AG10803 (cell line): ENCODE data around the gene SCO2.

Experiments used
- DNase-seq: peaks from one replicate; pipeline ENCODE4 v3.0.0; 2010; ENCODE audit warnings: low read depth
- H3K4me3 ChIP-seq: 2 replicates; pipeline ENCODE4 v1.5.1; 2011; ENCODE audit warnings: mild to moderate bottlenecking, low read length, control low read depth
- CTCF ChIP-seq: conservative IDR thresholded peaks from 2 replicates; pipeline ENCODE4 v1.5.1; 2011; ENCODE audit warnings: mild to moderate bottlenecking, low read length, control low read depth, inconsistent platforms

SCO2 gene

GRCh38 chr22:50489363-50490243 lies 35.8 kb downstream of the SCO2 start:
- no peak for TF ChIP-seq CTCF
- DNase-seq: no peak
- H3K4me3 ChIP-seq: no peak overlapping the region

GRCh38 chr22:50488886-50489285 lies 36.5 kb downstream of the SCO2 start:
- H3K4me3 ChIP-seq: no peak overlapping the region
- DNase-seq: no peak
- TF ChIP-seq CTCF: no peak

DNA sequence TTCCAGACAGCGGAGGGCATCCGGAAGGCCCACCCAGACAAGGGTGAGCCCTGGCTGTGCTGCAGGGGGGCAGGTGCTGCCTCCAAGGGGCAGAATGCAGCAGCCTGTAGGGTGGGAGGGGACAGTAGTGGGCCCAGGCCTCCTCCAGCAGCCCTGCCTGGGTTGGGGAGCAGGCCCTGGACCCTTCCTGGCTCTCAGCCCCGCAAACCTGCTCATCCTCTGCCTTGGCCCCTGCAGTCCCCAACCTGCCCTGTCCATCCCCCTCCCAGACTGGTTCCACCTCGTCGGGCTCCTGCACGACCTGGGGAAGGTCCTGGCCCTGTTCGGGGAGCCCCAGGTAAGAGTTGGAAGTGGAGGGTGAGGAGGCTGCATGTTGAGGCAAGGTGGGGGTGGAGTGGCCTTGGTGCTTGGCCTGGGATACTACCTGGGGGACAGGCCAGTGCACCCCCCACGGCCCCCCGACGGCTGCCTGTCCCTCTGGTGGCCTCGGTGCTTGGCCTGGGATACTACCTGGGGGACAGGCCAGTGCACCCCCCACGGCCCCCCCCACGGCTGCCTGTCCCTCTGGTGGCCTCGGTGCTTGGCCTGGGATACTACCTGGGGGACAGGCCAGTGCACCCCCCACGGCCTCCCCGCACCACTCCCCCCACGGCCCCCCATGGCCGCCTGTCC lies 37.3 kb downstream of the SCO2 start:
- no peak overlapping the region for H3K4me3 ChIP-seq
- TF ChIP-seq CTCF: no peak
- DNase-seq: no peak

- no peak for DNase-seq
- H3K4me3 ChIP-seq: no peak overlapping the region
- no peak for TF ChIP-seq CTCF
Measured at GRCh38 chr22:50487290-50488005, 38.0 kb downstream of the SCO2 start.

GRCh38 chr22:50486561-50487289 lies 38.7 kb downstream of the SCO2 start, which contains the start of gene MIOX:
Gene MIOX, plus strand, starts transcription at chr22:50486859. Its CDS starts 39 bp downstream, at chr22:50486898.
- no peak within 1 kb of the TSS for H3K4me3 ChIP-seq
- peak; percentile 13 for DNase-seq
- no peak for TF ChIP-seq CTCF

DNA sequence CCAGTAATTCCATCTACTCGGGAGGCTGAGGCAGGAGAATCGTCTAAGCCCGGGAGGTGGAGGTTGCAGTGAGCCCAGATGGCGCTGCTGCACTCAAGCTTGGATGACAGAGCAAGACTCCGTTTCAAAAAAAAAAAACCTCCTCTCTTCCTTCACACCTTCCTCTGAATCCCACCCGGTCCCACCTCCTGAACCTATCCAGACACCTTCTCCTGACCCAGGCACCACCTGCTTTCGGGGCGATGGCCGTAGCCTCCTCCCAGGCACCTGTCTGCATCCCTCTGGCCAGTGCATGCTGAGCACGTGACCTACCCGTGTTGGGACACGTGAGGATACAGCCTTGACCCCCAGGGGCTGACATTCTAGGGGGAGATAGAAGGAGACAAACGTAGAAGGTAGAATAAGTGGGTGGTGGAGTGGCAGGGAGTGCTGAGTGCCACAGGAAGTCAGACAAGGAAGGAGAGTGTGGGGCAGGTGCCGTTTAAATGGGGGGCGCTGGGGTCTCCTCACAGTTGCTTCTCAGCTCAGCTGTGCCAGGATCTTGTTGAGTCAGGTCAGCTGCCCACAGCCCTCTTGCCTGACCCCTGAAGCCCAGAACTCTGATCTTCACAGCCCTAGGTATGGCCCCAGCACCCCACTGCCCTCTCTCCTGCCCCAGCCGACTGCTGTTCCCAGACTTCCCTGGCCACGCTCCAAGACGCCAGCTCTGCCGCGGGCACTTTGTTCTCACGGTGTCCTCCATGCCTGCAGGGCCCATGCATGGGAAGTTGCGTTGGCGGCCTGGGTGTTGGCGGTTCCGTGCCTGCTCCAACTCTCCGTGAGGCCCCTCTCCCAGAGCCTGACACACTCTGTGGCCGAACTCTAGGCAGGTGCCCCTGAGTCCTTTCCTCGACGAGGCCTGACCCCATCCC lies 39.9 kb downstream of the SCO2 start:
- H3K4me3 ChIP-seq: no peak overlapping the region
- peak; percentile 22 for DNase-seq
- TF ChIP-seq CTCF: no peak
